ENCODE results near the gene C10orf90. TPM values are rescaled to one million over a fixed set of nuclear protein-coding genes. Genes with fewer than 3 reads are reported as not detected.

The C10orf90 gene
- total RNA-seq, 6 donors from 2014 or later: 1.0 TPM; not detected in 5

DNA sequence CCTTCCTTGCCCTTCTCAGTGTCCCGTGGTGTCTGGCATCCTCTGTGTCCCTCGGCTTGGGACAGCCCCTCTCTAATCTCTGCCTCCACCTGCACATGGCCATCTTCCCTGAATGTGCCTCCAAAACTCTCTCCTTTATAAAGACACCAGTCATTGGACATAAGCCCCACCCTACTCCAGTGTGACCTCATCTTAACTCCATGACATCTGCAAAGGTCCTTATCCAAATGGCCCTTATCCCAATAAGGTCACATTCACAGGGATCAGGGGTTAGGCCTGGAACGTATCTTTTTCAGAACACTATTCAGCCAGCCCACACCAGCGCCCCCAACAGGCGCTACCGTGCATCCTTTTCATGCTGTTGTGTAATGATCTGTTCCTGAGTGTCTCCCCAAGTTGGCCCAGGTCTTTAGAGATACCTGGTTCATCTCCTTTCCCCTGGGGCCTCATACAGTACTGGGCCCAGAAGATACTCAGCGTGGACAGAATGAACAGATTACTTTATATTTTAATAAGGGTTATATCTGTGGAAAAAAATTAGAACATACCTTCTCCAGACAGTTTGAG, 149.7 kb downstream of the C10orf90 start:
- ATAC-seq (ENCODE audit: low FRiP score in 2 of 2) (no peak), DNase-seq (no peak)
- 79 to 82% methylated on average over 7 of the region's 7 CpGs for WGBS, 2 donors
- TF ChIP-seq EP300 (IDR thresholded peaks at IDR 0.05) (no peak), POLR2A (IDR thresholded peaks at IDR 0.05) (no peak), POLR2AphosphoS5 (IDR thresholded peaks at IDR 0.05) (no peak)
- TF ChIP-seq, protein P1, sequence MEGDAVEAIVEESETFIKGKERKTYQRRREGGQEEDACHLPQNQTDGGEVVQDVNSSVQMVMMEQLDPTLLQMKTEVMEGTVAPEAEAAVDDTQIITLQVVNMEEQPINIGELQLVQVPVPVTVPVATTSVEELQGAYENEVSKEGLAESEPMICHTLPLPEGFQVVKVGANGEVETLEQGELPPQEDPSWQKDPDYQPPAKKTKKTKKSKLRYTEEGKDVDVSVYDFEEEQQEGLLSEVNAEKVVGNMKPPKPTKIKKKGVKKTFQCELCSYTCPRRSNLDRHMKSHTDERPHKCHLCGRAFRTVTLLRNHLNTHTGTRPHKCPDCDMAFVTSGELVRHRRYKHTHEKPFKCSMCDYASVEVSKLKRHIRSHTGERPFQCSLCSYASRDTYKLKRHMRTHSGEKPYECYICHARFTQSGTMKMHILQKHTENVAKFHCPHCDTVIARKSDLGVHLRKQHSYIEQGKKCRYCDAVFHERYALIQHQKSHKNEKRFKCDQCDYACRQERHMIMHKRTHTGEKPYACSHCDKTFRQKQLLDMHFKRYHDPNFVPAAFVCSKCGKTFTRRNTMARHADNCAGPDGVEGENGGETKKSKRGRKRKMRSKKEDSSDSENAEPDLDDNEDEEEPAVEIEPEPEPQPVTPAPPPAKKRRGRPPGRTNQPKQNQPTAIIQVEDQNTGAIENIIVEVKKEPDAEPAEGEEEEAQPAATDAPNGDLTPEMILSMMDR (IDR thresholded peaks at IDR 0.05): no peak
- Histone ChIP-seq H3K36me3 (no peaks in the 10 kb centered on the region), H3K4me1 (peaks cover 0 to 11% (median 0%) of the 10 kb centered on the region in 4 donors), H3K27ac (no peak overlapping the region), H3K27me3 (no peaks in the 10 kb centered on the region), H3K4me3 (no peak overlapping the region), H3K9me3 (no peaks in the 10 kb centered on the region)

- Histone ChIP-seq H3K27me3 (no peaks in the 10 kb centered on the region), H3K36me3 (no peaks in the 10 kb centered on the region), H3K9me3 (no peaks in the 10 kb centered on the region), H3K4me3 (no peak overlapping the region), H3K27ac (no peak overlapping the region), H3K4me1 (peaks cover 0 to 11% (median 0%) of the 10 kb centered on the region in 4 donors)
- ATAC-seq (ENCODE audit: low FRiP score in 2 of 2) (no peak), DNase-seq (no peak)
- 79 to 84% methylated on average over 7 of the region's 7 CpGs for WGBS, 2 donors
- TF ChIP-seq, protein P1 (IDR thresholded peaks at IDR 0.05): no peak
- TF ChIP-seq POLR2AphosphoS5 (IDR thresholded peaks at IDR 0.05): no peak
- no peak for TF ChIP-seq EP300 (IDR thresholded peaks at IDR 0.05)
- no peak for TF ChIP-seq POLR2A (IDR thresholded peaks at IDR 0.05)
Measured at GRCh38 chr10:126519992-126520391, 150.5 kb downstream of the C10orf90 start.

DNA sequence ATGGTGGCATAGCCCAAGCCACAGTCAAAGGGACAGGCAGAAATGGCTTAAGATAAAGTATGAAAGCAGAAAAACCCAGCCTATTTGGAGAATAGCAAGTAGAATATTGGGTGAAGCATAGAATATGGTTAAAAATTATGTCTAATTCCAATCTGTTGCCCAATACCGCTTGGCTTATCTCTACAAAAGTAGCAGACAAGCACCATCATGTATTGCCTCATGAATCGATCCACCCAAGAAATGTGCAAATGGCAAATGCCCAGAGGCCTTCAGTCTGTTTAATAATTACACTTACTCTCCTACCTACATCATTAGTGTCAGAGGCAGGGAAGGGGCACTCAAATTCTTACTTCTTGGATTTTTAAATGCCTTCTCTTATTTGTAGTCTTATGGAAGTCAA, 151.3 kb downstream of the C10orf90 start:
- no peak overlapping the region for H3K27ac ChIP-seq
- no peaks in the 10 kb centered on the region for H3K27me3 ChIP-seq
- H3K4me3 ChIP-seq: no peak overlapping the region
- H3K9me3 ChIP-seq: no peaks in the 10 kb centered on the region
- no peak for DNase-seq
- TF ChIP-seq, protein P1 (IDR thresholded peaks at IDR 0.05): no peak
- no peak for TF ChIP-seq EP300 (IDR thresholded peaks at IDR 0.05)
- no peak for TF ChIP-seq POLR2A (IDR thresholded peaks at IDR 0.05)
- no peak for TF ChIP-seq POLR2AphosphoS5 (IDR thresholded peaks at IDR 0.05)
- WGBS, 2 donors: 63 to 70% methylated on average over 2 of the region's 2 CpGs
- no peaks in the 10 kb centered on the region for H3K36me3 ChIP-seq
- peaks cover 0 to 11% (median 0%) of the 10 kb centered on the region in 4 donors for H3K4me1 ChIP-seq
- no peak for ATAC-seq (ENCODE audit: low FRiP score in 2 of 2)

DNA sequence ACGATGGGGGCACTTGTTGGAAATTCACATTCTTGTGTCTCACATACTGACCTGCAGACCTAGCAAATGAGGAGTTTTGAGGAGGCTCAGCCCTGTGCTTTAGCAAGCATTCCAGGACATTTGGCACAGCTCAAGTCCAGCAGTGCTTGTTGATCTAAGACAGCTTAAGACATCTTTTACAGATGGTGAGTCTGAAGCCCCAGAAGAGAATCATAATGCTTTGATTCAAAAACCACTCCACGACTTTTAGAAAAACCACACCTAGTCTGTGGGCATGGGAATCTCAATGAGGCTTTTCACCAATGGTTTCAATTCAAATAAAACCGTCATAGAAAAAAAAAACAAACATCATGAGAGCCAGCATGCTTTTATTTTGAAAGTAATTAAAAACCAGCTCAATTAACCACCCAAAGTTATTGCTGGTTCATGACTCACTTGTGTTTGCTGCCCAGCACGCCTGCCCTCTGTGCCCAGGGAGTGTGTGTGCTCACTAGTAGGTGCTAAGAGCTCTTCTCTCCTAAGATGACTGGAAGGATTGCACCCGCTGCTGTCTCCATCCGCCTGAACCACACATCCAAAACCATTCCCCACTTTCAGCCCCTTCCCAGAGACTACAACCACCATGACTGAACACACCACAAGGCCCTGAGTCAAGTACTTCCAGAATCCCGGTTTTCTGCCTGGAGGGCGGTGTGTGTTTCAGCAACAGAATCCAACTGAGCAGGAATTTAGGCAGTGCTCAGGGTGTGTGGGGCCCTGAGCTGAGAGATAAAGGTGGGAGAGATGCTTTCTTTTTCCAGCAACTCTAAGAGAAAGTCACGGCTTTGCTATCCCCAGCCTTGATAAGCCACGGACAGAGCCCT, 152.0 kb downstream of the C10orf90 start:
- WGBS, 2 donors: 65 to 69% methylated on average over 8 to 10 of the region's 10 CpGs
- Histone ChIP-seq H3K4me1 (peaks cover 0 to 11% (median 0%) of the 10 kb centered on the region in 4 donors), H3K9me3 (no peaks in the 10 kb centered on the region), H3K36me3 (no peaks in the 10 kb centered on the region), H3K4me3 (no peak overlapping the region), H3K27ac (no peak overlapping the region), H3K27me3 (no peaks in the 10 kb centered on the region)
- no peak for ATAC-seq (ENCODE audit: low FRiP score in 2 of 2)
- DNase-seq: no peak
- no peak for TF ChIP-seq POLR2A (IDR thresholded peaks at IDR 0.05)
- TF ChIP-seq POLR2AphosphoS5 (IDR thresholded peaks at IDR 0.05): no peak
- TF ChIP-seq, protein P1 (IDR thresholded peaks at IDR 0.05): no peak
